ENCODE measurements around the gene GMEB2.

The GMEB2 gene

GRCh38 chr20:63545814-63546213, 81.1 kb downstream of the GMEB2 start:
- no peak for DNase-seq (ENCODE audit: low read depth)

- no peak for DNase-seq (ENCODE audit: low read depth)
Measured at GRCh38 chr20:63544958-63545516, 81.9 kb downstream of the GMEB2 start.

GRCh38 chr20:63544241-63544957, 82.5 kb downstream of the GMEB2 start:
- DNase-seq (ENCODE audit: low read depth), result no peak

- DNase-seq (ENCODE audit: low read depth), result no peak
Measured at GRCh38 chr20:63543733-63544132, 83.2 kb downstream of the GMEB2 start.

GRCh38 chr20:63543131-63543530, 83.8 kb downstream of the GMEB2 start:
- DNase-seq (ENCODE audit: low read depth), result no peak

- no peak for DNase-seq (ENCODE audit: low read depth)
Measured at GRCh38 chr20:63542696-63543095, 84.2 kb downstream of the GMEB2 start.

- DNase-seq (ENCODE audit: low read depth), result no peak
Measured at GRCh38 chr20:63542031-63542559, 84.8 kb downstream of the GMEB2 start.

GRCh38 chr20:63541371-63541770, 85.5 kb downstream of the GMEB2 start:
- DNase-seq (ENCODE audit: low read depth), result no peak

GRCh38 chr20:63540417-63541186, 86.3 kb downstream of the GMEB2 start:
- peak; percentile 36 for DNase-seq (ENCODE audit: low read depth)

GRCh38 chr20:63539441-63540370, 87.2 kb downstream of the GMEB2 start:
- no peak for DNase-seq (ENCODE audit: low read depth)

GRCh38 chr20:63539092-63539430, 87.8 kb downstream of the GMEB2 start:
- DNase-seq (ENCODE audit: low read depth), result no peak

- DNase-seq (ENCODE audit: low read depth), result no peak
Measured at GRCh38 chr20:63538204-63539091, 88.5 kb downstream of the GMEB2 start.

Measured in fibroblast of gingiva (primary cell).